VCaP (cell line): ENCODE results near the gene PLD3.

Source experiments
- H3K27ac ChIP-seq: fragments of 450-650 bp; 2 replicates; pipeline ENCODE4 v1.5.1; 2017
- CTCF ChIP-seq: fragments of 450-650 bp; conservative IDR thresholded peaks from 2 replicates; pipeline ENCODE4 v1.5.1; 2017; ENCODE audit warnings: mild to moderate bottlenecking, moderate library complexity

PLD3 gene

DNA sequence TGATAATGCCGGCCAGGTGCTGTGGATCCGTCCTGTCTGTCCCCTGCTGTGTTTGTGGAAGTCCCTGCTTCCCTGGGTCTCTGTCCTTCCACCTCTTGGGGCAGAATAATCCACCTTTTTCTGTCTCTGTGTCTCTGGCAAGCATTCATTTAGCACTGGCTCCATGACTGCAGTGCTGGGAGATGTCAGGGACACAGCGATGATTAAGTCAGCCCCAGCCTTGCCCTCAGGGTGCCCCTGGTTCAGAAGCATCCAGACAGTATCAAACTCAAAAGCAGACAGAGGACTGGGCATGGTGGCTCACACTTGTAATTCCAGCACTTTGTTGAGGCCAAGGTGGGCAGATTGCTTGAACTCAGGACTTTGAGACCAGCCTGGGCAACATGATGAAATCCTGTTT lies 40.0 kb downstream of the PLD3 start:
- H3K27ac ChIP-seq = no peak overlapping the region
- no peak for TF ChIP-seq CTCF

GRCh38 chr19:40389404-40390083 lies 41.0 kb downstream of the PLD3 start:
- TF ChIP-seq CTCF = no peak
- no peak overlapping the region for H3K27ac ChIP-seq

DNA sequence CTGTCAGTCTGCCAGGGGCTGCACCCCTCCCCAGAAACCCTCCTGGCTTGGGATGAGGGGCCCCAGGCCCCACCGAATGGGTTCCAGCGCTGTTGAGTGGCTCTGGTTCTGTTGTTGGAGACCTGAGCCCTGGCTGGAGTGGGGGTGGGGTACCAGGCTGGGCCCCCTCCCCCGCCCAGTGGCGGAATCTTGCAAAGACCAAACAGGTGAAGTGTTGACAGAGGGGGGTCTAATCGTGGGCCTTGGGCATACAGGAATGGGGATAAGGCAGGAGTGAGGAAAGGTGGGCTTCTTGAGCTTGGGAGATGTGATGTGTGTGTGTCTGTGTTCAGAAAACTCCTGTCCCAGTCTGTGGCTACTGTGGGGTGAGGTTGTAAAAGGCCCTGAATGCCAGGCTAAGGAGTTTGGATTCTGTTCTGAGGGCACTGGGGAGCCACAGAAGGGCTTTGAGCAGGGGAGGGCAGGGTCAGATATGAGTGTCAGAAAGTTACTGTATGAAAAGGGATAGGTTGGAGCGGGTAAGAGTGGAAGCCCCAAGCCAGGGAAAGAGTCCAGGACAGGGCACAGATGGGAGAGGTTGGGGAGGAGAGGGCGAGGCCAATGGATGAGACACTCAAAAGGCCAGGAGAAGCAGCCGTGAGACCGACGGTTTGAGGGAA lies 41.7 kb downstream of the PLD3 start, which contains the start of gene HIPK4:
HIPK4 (minus strand) TSS at position 98 of the 659 bp plus-strand sequence. CDS start 279 bp downstream, outside the sequence.
- no peak within 1 kb of the TSS for H3K27ac ChIP-seq
- TF ChIP-seq CTCF = no peak

GRCh38 chr19:40392123-40392522 lies 43.6 kb downstream of the PLD3 start:
- H3K27ac ChIP-seq = peak overlapping the region; percentile 43; the same call in 1 of the 2 replicates
- no peak for TF ChIP-seq CTCF

- H3K27ac ChIP-seq = peak overlapping the region; percentile 43; the same call in 1 of the 2 replicates
- TF ChIP-seq CTCF = peak; percentile 61
Observed at GRCh38 chr19:40392894-40393517, 44.5 kb downstream of the PLD3 start.

DNA sequence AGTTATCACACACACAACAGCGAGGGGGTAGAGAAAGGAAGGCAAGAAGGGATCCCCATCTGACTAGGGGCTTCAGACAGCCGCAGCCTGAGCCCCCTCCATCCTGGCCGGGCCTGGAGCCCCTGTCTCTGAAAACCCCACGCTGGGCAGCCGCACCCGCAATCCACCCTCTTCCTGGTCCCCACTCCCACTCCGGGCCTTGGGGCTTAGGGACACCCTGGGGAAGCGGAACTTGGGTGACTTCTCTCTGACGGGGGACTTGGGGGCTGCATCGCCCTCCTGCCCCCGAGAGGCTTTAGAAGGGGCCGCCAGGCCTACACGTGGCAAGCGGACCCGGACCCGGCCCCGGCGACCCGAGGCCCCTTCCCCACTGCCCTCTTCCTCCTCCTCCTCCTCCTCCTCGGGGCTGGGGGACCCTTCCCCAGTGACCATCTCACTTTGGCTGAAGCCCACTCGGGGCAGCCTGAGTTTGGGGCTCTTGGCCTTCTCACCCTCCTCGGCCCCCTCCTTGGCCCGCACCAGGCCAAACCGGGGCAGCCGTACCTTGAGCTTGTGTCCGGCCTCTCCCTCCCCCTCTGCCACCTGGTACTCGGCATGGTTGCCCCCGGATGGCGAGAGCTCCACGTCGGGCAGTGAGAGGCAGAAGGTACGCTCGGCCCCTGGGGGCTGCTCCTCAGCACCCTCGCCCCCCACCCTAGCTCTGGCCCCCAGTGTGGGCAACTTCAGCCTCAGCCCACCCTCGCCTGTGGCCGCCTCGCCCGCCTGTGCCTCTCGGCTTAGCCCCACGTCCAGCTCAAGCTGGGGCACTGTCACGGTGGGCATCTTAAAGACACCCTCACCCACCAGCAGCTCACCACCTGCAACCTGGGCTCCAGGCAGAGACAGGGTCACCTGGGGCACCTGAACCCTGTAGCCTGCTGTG lies 45.7 kb downstream of the PLD3 start:
- TF ChIP-seq CTCF = no peak
- H3K27ac ChIP-seq = no peak overlapping the region; the same call in 1 of the 2 replicates
